NCI-H345 treated with DMSO at 0.1 percent for 48 hours (cell line): ENCODE data around the gene ZNF516.

Experiments
- DNase-seq: peaks from one replicate; lab custom pipeline; 2025; ENCODE audit not compliant: unreplicated experiment; lab: John Stamatoyannopoulos, UW

ZNF516 gene

GRCh38 chr18:76456018-76456750 lies 38.9 kb downstream of the ZNF516 start:
- no peak for DNase-seq

- no peak for DNase-seq
Observed at GRCh38 chr18:76455003-76455676, 39.9 kb downstream of the ZNF516 start.

- no peak for DNase-seq
Observed at GRCh38 chr18:76454418-76454817, 40.6 kb downstream of the ZNF516 start.

GRCh38 chr18:76453932-76454331 lies 41.1 kb downstream of the ZNF516 start:
- no peak for DNase-seq

GRCh38 chr18:76453057-76453561 lies 41.9 kb downstream of the ZNF516 start:
- DNase-seq: no peak

GRCh38 chr18:76452357-76452756 lies 42.7 kb downstream of the ZNF516 start:
- DNase-seq: no peak

- no peak for DNase-seq
Observed at GRCh38 chr18:76451396-76452331, 43.4 kb downstream of the ZNF516 start.

GRCh38 chr18:76450452-76451395 lies 44.3 kb downstream of the ZNF516 start:
- no peak for DNase-seq

GRCh38 chr18:76449111-76449453 lies 46.0 kb downstream of the ZNF516 start:
- DNase-seq: no peak

GRCh38 chr18:76448256-76449110 lies 46.6 kb downstream of the ZNF516 start:
- no peak for DNase-seq

GRCh38 chr18:76447258-76447890 lies 47.7 kb downstream of the ZNF516 start:
- no peak for DNase-seq

GRCh38 chr18:76446321-76447257 lies 48.5 kb downstream of the ZNF516 start:
- no peak for DNase-seq

- DNase-seq: no peak
Observed at GRCh38 chr18:76445741-76446232, 49.3 kb downstream of the ZNF516 start.

GRCh38 chr18:76445275-76445674 lies 49.8 kb downstream of the ZNF516 start:
- DNase-seq: no peak

GRCh38 chr18:76444446-76445105 lies 50.5 kb downstream of the ZNF516 start:
- no peak for DNase-seq

- no peak for DNase-seq
Observed at GRCh38 chr18:76443519-76444445, 51.3 kb downstream of the ZNF516 start.
